Neural progenitor cell (in vitro differentiated cells): Measurements from ENCODE around the gene SPSB1. TPM values are rescaled to one million over a fixed set of nuclear protein-coding genes. Genes with fewer than 3 reads are reported as not detected.

Source experiments
- DNase-seq: peaks from one replicate; pipeline ENCODE4 v3.0.0-alpha.2; 2016; ENCODE audit warnings: low spot score
- H2AFZ ChIP-seq: fragments of 200-600 bp; sonication (generic); replicated peaks from 2 replicates; pipeline ENCODE4 v1.6.1; 2016; ENCODE audit warnings: antibody characterized with exemption
- H3F3A ChIP-seq: fragments of 200-600 bp; sonication (generic); 2 replicates; pipeline ENCODE4 v1.6.1; 2016; ENCODE audit warnings: antibody characterized with exemption, low read depth
- H3K27ac ChIP-seq: fragments of 200-600 bp; sonication (generic); 2 replicates; pipeline ENCODE4 v1.5.1; 2016; ENCODE audit warnings: mild to moderate bottlenecking
- H3K27me3 ChIP-seq: fragments of 200-600 bp; sonication (generic); 2 replicates; pipeline ENCODE4 v1.6.1; 2016; ENCODE audit warnings: mild to moderate bottlenecking, moderate library complexity
- H3K36me3 ChIP-seq: fragments of 200-600 bp; sonication (generic); 2 replicates; pipeline ENCODE4 v1.5.1; 2016
- H3K4me1 ChIP-seq: fragments of 200-600 bp; sonication (generic); 2 replicates; pipeline ENCODE4 v1.6.1; 2016; ENCODE audit warnings: mixed run types
- H3K4me2 ChIP-seq: fragments of 200-600 bp; sonication (generic); 2 replicates; pipeline ENCODE4 v1.6.1; 2016
- H3K4me3 ChIP-seq: fragments of 200-600 bp; sonication (generic); 2 replicates; pipeline ENCODE4 v1.5.1; 2016
- H3K79me2 ChIP-seq: fragments of 200-600 bp; sonication (generic); 2 replicates; pipeline ENCODE4 v1.6.1; 2016; ENCODE audit warnings: low read depth
- H3K9ac ChIP-seq: fragments of 200-600 bp; sonication (generic); 2 replicates; pipeline ENCODE4 v1.6.1; 2016
- H3K9me3 ChIP-seq: fragments of 200-600 bp; sonication (generic); 2 replicates; pipeline ENCODE4 v1.5.1; 2016; ENCODE audit warnings: low read depth
- H4K20me1 ChIP-seq: fragments of 200-600 bp; sonication (generic); 2 replicates; pipeline ENCODE4 v1.6.1; 2016; ENCODE audit warnings: low read depth
- H3K27ac Mint-ChIP-seq: 3 replicates; pipeline ENCODE4 v1.8.0; 2021; ENCODE audit warnings: mixed read lengths
- H3K27me3 Mint-ChIP-seq: 2 replicates; pipeline ENCODE4 v1.8.0; 2022; ENCODE audit warnings: low read depth, mild to moderate bottlenecking, inconsistent platforms, moderate library complexity, mixed read lengths; ENCODE audit not compliant: insufficient read depth
- H3K36me3 Mint-ChIP-seq: 3 replicates; pipeline ENCODE4 v1.8.0; 2021; ENCODE audit warnings: mixed read lengths
- H3K4me1 Mint-ChIP-seq: 3 replicates; pipeline ENCODE4 v1.8.0; 2021; ENCODE audit warnings: mixed read lengths
- H3K4me3 Mint-ChIP-seq: 3 replicates; pipeline ENCODE4 v1.8.0; 2021; ENCODE audit warnings: mild to moderate bottlenecking, moderate library complexity, mixed read lengths
- H3K9me3 Mint-ChIP-seq: 3 replicates; pipeline ENCODE4 v1.8.0; 2020; ENCODE audit warnings: mixed read lengths
- CTCF ChIP-seq: fragments of 200-600 bp; sonication (generic); IDR thresholded peaks from 2 replicates; pipeline ENCODE4 v1.5.1; 2017; ENCODE audit warnings: antibody characterized with exemption, mild to moderate bottlenecking
- EZH2 ChIP-seq: fragments of 200-600 bp; sonication (generic); IDR thresholded peaks from 2 replicates; pipeline ENCODE4 v1.6.1; 2017; ENCODE audit warnings: antibody characterized with exemption, mild to moderate bottlenecking, moderate library complexity
- EZH2phosphoT487 ChIP-seq: fragments of 200-600 bp; sonication (generic); IDR thresholded peaks from 2 replicates; pipeline ENCODE4 v1.6.1; 2017; ENCODE audit warnings: antibody characterized with exemption
- total RNA-seq: library from RNA; depleted of rRNA; stranded (reverse); fragments of >200 nt; gene quantifications from 2 replicates; pipeline ENCODE4 v1.2.3, GENCODE V29; 2015; ENCODE audit warnings: low replicate concordance

The SPSB1 gene
- total RNA-seq, 1 donor from 2014 or later = 2.8 TPM

DNA sequence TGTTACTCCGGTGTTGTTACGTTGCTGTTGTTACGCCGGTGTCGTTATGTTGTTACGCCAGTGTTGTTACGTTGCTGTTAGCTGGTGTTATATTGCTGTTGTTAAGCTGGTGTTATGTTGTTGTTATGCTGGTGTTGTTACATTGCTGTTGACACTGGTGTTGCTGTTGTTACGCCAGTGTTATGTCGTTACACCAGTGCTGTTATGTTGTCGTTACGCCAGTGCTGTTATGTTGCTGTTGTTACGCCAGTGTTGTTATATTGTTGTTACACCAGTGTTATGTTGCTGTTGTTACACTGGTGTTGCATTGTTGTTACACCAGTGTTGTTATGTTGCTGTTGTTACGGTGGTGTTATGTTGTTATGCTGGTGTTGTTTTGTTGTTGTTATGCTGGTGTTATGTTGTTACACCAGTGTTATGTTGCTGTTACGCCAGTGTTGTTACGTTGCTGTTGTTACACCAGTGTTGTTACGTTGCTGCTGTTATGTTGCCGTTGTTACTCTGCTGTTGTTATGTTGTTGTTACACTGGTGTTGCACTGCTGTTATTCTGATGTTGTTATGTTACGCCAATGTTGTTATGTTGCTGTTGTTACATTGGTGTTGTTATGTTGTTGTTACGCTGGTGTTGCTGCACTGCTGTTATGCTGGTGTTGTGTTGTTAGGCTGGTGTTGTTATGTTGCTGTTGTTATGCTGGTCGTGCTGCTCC is 32.5 kb upstream of the SPSB1 start:
- TF ChIP-seq CTCF (no peak), EZH2phosphoT487 (no peak), EZH2 (no peak)
- peaks cover 28% of the 10 kb centered on the region for H3K36me3 Mint-ChIP-seq
- no peaks in the 10 kb centered on the region for H4K20me1 ChIP-seq
- peaks cover 22% of the 10 kb centered on the region for H3F3A ChIP-seq
- no peak overlapping the region for H3K4me3 ChIP-seq
- H3K4me1 Mint-ChIP-seq = peaks cover 2% of the 10 kb centered on the region
- no peaks in the 10 kb centered on the region for H3K36me3 ChIP-seq
- H3K4me1 ChIP-seq = peaks cover 9% of the 10 kb centered on the region
- no peaks in the 10 kb centered on the region for H3K9me3 ChIP-seq
- peaks cover 5% of the 10 kb centered on the region for H3K79me2 ChIP-seq
- H3K4me3 Mint-ChIP-seq = no peak overlapping the region
- peaks cover 21% of the 10 kb centered on the region for H3K9me3 Mint-ChIP-seq
- peaks cover 13% of the 10 kb centered on the region for H3K27me3 Mint-ChIP-seq
- H3K9ac ChIP-seq = no peak overlapping the region
- H3K27ac ChIP-seq = no peak overlapping the region
- DNase-seq = no peak
- H3K27me3 ChIP-seq = peaks cover 6% of the 10 kb centered on the region
- peak overlapping the region; percentile 67 for H3K27ac Mint-ChIP-seq
- no peak overlapping the region for H2AFZ ChIP-seq
- no peak overlapping the region for H3K4me2 ChIP-seq

DNA sequence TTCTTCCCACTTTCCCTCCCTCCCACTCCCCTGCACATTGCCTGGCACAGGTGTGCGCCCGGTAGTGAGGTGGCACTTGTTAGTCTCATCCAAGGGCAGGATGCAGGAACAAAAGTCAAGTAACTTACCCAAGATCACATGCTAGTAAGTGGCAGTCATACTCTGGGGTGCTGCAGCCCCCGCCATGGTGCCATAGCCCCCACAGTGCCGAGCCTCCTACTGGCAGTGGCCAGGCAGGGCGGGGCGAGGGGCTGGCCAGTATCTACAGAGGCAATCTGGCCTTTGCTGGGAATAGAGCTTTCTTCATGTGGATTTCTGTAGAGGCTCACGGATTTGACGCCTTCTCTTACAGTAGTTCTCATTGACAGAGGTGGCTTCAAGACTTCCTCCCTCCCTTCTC is 31.2 kb upstream of the SPSB1 start:
- Histone ChIP-seq H3F3A (peaks cover 31% of the 10 kb centered on the region), H3K9me3 (no peaks in the 10 kb centered on the region), H3K36me3 (no peaks in the 10 kb centered on the region), H3K27me3 (no peaks in the 10 kb centered on the region), H3K4me3 (no peak overlapping the region), H2AFZ (no peak overlapping the region), H3K4me1 (peaks cover 7% of the 10 kb centered on the region), H3K9ac (no peak overlapping the region), H3K79me2 (peaks cover 5% of the 10 kb centered on the region), H3K4me2 (no peak overlapping the region), H3K27ac (no peak overlapping the region), H4K20me1 (no peaks in the 10 kb centered on the region)
- peaks cover 21% of the 10 kb centered on the region for H3K9me3 Mint-ChIP-seq
- no peak for DNase-seq
- H3K36me3 Mint-ChIP-seq = peaks cover 31% of the 10 kb centered on the region
- no peak overlapping the region for H3K4me3 Mint-ChIP-seq
- TF ChIP-seq CTCF = no peak
- TF ChIP-seq EZH2phosphoT487 = no peak
- TF ChIP-seq EZH2 = no peak
- H3K27me3 Mint-ChIP-seq = peaks cover 15% of the 10 kb centered on the region
- H3K4me1 Mint-ChIP-seq = peaks cover 11% of the 10 kb centered on the region
- no peak overlapping the region for H3K27ac Mint-ChIP-seq

- Histone ChIP-seq H4K20me1 (no peaks in the 10 kb centered on the region), H3K36me3 (no peaks in the 10 kb centered on the region), H2AFZ (no peak overlapping the region), H3K4me2 (no peak overlapping the region), H3K27me3 (no peaks in the 10 kb centered on the region), H3F3A (peaks cover 31% of the 10 kb centered on the region), H3K4me3 (no peak overlapping the region), H3K4me1 (peaks cover 7% of the 10 kb centered on the region), H3K79me2 (peaks cover 5% of the 10 kb centered on the region), H3K9me3 (no peaks in the 10 kb centered on the region), H3K27ac (no peak overlapping the region), H3K9ac (no peak overlapping the region)
- DNase-seq = no peak
- H3K4me1 Mint-ChIP-seq = peaks cover 16% of the 10 kb centered on the region
- H3K9me3 Mint-ChIP-seq = peaks cover 21% of the 10 kb centered on the region
- peaks cover 28% of the 10 kb centered on the region for H3K36me3 Mint-ChIP-seq
- no peak overlapping the region for H3K27ac Mint-ChIP-seq
- no peak overlapping the region for H3K4me3 Mint-ChIP-seq
- TF ChIP-seq EZH2phosphoT487 = no peak
- TF ChIP-seq EZH2 = no peak
- no peak for TF ChIP-seq CTCF
- H3K27me3 Mint-ChIP-seq = peaks cover 13% of the 10 kb centered on the region
Observed at GRCh38 chr1:9262096-9262986, 30.4 kb upstream of the SPSB1 start.
